ENCODE measurements around the gene KY.
A peak's percentile ranks its signal among the peaks of the same experiment; 100 is the strongest.

KY gene

DNA sequence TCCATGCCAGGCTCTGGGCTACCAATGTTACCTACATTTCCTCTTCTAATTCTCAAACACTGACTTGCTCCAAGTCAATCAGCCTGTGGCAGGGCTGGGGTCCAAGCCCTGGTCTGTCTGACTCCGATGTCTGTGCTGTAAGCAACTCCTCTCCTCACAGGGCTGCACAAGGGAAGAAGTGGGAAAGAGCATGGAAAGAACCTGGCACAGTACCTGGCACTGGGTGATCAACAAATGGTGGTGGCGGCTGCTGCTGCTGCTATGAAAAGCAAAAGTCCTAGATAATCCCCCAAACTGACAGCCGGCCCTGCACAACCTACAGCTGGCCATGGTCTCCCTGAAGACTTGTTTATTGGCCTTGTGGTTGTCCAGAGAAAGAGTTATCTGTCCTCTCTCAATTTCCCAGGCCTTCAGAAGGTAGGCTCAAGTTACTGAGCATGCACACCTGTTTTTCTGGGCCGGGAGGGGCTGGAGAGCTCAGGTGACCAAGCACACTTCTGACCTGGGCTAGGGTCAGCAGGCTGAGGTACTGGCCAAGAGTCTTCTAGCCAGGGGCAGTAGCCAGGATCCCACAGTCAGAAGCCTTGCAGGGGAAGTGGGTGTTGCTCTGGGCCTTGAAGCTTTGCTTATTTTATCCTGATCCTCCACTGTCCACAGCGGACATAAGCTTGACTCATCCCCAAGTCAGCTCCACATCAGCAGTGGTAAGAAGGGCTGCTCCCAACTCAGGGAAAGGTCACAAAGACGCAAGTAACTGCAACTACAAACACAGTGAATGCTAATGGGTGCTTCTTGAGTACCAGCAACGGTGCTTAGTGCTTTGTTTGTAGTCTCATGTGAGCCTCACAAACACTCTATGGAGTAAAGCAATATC lies 35.3 kb upstream of the KY start:
- TF ChIP-seq, protein P1, sequence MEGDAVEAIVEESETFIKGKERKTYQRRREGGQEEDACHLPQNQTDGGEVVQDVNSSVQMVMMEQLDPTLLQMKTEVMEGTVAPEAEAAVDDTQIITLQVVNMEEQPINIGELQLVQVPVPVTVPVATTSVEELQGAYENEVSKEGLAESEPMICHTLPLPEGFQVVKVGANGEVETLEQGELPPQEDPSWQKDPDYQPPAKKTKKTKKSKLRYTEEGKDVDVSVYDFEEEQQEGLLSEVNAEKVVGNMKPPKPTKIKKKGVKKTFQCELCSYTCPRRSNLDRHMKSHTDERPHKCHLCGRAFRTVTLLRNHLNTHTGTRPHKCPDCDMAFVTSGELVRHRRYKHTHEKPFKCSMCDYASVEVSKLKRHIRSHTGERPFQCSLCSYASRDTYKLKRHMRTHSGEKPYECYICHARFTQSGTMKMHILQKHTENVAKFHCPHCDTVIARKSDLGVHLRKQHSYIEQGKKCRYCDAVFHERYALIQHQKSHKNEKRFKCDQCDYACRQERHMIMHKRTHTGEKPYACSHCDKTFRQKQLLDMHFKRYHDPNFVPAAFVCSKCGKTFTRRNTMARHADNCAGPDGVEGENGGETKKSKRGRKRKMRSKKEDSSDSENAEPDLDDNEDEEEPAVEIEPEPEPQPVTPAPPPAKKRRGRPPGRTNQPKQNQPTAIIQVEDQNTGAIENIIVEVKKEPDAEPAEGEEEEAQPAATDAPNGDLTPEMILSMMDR (IDR thresholded peaks at IDR 0.05; ENCODE audit: control insufficient read depth, extremely low read depth, insufficient read depth): no peak
- H3K4me3 ChIP-seq (ENCODE audit: low read depth, low read length): no peak overlapping the region
- DNase-seq (ENCODE audit: low read depth): no peak

DNA sequence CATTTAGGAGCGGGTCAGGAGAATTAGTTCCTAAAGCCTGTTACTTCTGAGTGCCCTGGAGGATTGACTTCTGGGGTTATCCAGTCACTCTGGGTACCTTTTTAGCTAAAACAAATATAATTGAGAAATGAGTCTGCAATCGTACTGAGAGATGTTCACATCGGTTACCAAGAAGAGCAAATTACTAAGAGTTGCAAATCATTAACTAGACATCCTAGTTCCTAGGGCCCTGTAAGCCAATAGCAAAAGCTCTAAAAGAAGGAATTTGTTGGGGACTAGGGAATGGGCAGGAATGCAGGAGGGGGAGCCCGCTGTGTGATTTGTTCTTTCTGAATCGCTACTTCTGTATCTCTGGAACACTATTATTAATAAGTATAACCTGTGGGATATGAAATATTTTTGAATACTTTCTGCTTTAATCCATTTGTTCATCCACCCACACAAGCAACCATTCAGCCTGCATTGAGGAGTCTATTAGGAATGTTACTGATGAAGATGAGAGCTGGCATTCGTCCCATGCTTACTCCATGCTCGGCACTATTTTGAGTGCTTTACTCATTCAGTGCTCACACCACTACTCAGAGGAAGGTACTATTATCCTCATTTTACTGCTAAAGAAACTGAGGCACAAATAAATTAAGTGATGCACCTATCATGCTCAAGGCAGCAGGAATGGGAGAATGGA lies 31.5 kb upstream of the KY start:
- TF ChIP-seq, protein P1 (IDR thresholded peaks at IDR 0.05; ENCODE audit: control insufficient read depth, extremely low read depth, insufficient read depth): no peak
- no peak for DNase-seq (ENCODE audit: low read depth)
- no peak overlapping the region for H3K4me3 ChIP-seq (ENCODE audit: low read depth, low read length)

DNA sequence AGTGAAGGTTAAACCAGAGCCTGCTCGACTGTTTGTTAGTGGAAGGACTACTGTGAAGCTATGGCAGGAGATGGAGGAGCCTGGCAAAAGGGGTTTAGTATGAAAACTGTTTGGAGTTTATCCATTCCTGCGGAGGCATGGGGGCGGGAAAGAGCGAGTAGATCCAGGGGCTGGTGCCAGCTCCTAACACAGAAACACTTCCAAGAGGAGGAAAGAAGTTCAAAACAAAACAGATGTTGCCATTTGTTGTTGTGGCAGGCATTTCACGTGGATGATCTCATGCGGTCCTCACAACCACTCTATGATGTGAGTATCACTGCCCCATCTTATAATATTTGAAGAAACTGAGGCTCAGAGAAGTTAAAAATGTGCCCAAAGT lies 30.7 kb upstream of the KY start:
- H3K4me3 ChIP-seq (ENCODE audit: low read depth, low read length): no peak overlapping the region
- TF ChIP-seq, protein P1 (IDR thresholded peaks at IDR 0.05; ENCODE audit: control insufficient read depth, extremely low read depth, insufficient read depth): no peak
- DNase-seq (ENCODE audit: low read depth): no peak

DNA sequence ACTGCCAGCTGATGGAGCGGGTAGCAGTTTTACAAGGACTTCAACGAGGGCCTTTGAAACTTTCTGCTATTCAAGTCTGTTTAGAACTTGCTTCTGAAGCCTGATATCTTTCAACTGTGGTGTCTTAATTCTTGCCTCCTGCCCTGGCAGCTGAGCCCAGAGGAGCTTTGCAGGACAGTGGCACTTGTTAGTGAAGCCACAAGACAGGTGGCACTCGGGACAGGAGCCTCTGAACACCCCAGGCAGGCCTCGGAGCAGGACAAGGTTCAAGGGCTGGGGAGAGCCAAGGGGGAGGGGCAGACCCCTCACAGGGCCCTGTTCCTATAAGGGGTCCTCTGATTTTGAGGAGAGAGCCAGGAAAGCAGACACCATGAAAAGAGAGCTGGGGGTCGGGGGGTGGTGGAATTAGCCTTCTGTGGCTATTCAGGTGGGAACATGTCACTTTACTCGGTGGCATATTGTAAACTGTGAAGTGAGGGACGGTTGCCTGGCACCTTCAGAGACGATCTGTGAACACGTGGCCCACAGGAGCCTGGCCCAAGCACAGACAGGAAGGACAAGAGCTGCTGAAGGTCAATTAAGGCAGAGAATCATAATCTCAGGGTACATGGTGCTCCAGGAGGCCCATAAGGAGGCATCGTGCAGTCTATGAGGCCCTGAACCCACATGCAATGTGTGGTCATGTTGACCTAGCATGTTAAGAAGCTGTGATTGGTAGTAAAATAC lies 30.1 kb upstream of the KY start:
- H3K4me3 ChIP-seq (ENCODE audit: low read depth, low read length): no peak overlapping the region
- TF ChIP-seq, protein P1 (IDR thresholded peaks at IDR 0.05; ENCODE audit: control insufficient read depth, extremely low read depth, insufficient read depth): no peak
- no peak for DNase-seq (ENCODE audit: low read depth)

DNA sequence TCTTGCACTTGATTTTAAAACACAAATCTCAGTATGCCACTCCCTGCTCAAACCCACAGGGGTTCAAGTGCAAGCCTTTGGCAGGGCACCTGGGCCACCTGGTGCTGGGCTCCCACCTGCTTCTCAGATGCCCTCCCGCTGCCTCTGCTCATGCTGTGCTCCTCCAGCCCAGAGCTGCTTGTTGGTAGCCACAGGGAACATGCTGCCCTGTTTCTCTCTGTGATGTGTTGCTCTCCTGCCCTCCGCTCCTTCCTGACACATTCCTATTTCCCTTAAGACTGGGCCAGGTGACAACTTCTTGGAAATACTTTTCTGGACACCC lies 27.1 kb upstream of the KY start:
- H3K4me3 ChIP-seq (ENCODE audit: low read depth, low read length): no peak overlapping the region
- TF ChIP-seq, protein P1 (IDR thresholded peaks at IDR 0.05; ENCODE audit: control insufficient read depth, extremely low read depth, insufficient read depth): no peak
- no peak for DNase-seq (ENCODE audit: low read depth)

DNA sequence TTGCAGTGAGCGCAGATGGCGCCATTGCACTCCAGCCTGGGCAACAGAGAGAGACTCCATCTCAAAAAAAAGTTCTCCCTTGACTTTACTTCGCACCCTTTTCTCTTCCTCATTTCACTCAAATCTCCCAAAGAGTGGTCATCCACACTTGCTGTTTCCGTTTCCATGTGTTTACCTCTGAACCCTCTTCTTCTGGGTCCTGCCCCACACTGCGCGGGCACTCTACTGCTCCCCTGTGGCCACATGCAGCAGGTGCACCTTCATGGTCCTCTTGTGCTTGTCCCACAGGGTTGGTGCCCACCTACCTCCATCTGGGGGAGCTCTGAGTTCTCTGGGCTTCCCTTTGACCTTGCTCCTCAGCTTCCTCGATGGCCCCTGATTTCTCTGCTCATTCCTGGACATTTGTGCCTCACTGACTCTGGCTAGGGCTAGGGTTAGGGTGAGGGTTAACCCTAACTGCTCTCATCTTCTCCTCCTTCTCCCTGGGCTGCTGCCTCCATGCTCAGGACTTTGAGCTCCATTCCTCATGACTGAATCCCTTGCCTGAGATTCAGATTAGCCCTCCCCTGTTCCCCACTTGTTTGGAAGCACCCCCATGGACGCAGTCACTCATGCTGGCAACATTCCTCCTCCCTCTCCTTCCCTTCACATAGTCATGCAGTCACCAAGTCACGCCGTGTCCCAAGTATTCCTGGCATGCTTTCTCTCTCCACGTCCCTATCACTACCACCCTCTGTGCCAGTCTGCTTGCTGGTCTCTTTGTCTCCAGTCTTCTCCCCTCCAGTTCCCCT lies 26.6 kb upstream of the KY start:
- DNase-seq (ENCODE audit: low read depth): no peak

More for the DNA sequence above, 26.6 kb upstream of the KY start:
- TF ChIP-seq, protein P1 (IDR thresholded peaks at IDR 0.05; ENCODE audit: control insufficient read depth, extremely low read depth, insufficient read depth): peak; percentile 69
- no peak overlapping the region for H3K4me3 ChIP-seq (ENCODE audit: low read depth, low read length)

Data from LNCaP clone FGC (cell line).